ENCODE results near the gene ANKRD60.

The ANKRD60 gene, protein sequence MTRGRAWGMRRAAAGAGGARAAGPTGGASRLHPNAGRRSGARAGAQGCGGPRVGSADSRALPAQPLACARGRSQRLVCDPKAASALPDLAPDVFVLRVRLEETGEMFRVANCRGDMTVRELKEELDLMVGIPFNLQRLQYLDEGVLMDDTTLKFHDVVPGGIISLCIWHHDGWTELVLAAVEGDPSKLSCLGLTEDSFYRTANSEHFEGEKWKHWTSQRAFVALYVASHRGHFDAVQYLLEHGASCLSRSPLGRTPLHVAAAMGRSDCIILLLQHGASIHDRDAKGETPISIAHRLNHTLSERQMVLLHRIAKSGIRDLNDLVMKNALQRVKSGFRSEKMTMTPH

GRCh38 chr20:58228484-58229197, at the start of gene ANKRD60:
TSS of gene ANKRD60 (minus strand) at chr20:58228653. CDS start at chr20:58228653, 0 bp downstream.
- peak; percentile 61 for DNase-seq

- DNase-seq: no peak
Observed at GRCh38 chr20:58277578-58278472, 49.4 kb upstream of the ANKRD60 start.

- DNase-seq: no peak
Observed at GRCh38 chr20:58277107-58277506, 48.7 kb upstream of the ANKRD60 start.

DNA sequence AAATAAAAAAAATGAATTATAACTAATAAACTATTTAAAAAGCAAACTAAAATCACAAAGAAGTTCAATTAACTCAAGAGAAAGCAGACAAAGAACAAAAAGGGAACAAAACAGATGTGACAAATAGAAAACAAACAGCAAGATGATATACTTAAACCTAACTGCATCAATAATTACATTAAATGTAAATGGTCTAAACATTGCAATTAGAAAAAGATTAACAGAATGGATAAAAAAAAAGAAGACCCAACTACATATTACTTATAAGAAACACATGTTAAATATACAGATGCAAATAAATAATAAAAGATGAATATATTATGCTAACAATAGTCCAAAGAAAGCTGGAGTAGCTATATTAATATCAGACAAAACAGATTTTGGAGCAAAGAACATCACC, 45.9 kb upstream of the ANKRD60 start:
- DNase-seq: no peak

DNA sequence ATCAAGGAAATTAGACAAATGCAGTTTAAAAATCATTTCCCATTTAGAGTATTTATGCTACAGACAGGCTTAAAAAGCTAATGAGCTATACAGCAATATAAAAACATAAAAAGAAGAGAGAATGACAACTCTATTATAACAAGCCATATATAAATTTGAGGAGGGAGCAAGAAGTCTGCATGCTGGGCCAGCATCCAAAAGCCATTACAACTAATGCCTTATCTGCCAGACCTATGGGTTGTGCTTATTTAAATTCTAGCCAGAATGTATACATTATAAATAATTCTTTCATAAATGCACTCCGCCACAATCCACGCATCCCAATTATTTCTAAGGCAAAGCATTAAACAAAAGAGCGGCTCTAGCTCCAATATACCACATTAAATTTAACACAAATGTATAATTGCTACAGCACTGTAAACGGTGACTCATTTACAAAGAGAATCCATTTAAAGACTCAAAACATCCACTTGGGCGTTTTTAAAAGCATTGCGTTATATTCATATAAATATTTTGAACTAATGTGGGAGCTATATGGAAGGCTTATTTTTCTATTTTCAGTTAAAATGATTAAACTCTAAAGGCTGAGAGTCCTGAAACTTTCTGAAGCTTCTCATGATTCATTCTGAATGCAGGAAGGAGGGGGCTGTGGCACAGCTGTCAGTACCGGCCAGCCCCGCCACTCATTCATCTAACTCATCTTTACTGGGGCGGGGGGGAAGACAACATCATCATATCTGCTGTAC, 43.3 kb upstream of the ANKRD60 start:
- DNase-seq: no peak

DNA sequence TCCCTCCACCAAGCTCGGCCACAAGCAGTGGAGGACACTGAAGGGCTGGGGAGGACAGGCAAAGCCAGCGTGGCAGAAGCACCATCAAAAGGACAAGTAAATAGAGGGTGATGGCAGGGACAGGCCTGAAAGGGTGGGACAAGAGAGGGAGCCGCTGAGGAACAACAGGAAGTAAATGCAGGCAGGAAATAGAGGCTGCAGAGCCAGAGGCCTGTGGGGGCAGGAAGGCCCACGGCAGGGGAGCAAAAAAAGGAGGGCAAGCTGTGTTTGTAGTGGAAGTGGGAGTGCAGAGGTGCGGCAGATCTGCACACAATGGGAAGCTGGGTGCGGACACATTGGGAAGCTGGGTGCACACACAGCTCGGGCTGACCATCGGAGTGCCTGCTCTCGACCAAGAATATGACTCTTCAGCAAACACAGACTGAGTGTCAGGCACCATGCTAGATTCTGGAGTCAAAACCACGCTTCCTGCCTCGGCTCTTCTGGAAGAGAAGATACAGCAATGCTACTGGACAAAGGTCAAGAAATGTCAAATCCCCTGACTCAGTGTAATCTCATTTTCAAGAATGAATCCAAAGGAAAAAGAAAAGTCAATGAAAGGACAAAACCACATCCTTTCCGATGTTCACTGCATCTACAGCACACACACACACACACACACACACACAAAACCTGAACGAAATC, 40.6 kb upstream of the ANKRD60 start:
- DNase-seq: no peak

DNA sequence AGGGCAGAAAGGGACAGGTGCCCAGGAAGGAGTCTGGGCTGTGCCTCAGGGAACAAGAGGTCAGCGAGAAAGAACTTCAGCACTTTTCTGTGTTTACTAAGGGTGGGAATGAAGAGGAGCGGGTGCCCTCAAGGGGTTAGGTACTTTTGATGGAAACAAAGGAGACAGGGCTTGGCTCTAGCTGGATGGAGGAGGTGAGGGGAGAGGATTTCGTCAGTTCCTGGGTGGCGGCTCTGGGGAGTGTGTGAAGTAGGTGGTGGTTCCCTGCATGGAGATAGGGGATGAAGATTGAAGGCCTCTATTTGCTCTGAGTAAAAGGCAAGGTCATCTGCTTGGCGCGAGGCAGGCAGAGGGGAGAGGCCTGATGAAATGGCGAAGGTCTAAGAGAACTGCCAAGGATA, 40.0 kb upstream of the ANKRD60 start:
- no peak for DNase-seq

GRCh38 chr20:58267389-58268215, 39.1 kb upstream of the ANKRD60 start:
- no peak for DNase-seq

DNA sequence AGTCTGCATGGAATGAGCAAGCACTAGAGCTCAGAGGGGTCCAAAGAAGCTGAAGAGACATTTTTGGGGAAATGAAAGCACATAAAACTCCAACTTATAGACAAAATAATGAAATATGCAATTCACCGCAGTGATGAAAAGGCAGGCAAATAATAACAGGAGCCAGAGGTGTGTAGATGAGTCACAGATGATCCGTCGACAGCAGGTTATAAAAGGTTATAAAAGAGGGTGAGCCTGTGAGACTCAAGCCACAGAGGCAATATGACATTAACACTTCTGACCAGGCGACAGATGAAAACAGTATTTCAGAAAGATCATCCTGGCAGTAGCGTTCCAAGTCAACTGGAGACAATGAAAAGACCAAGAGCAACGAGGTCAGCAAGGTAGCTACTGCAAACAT, 35.8 kb upstream of the ANKRD60 start:
- no peak for DNase-seq

DNA sequence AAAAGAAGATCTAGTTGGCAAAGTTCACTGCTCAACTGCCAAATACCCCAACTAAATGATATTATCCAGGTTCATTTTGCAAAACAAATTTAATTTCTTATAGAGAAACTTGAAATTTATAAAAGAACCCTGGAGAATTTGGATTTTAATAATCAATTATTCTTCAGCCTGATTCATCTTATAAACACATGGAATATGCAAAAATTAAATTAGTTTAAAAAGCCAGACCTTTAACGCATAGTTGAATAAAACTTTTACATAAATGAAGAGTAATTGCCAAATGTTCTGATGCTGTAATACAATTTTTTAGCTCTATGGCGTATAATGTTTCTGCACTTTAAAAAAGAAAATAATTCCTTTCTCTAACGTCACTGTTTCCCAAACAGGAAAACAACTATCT, 33.2 kb upstream of the ANKRD60 start:
- DNase-seq: no peak

GRCh38 chr20:58260006-58260405, 31.6 kb upstream of the ANKRD60 start:
- DNase-seq: no peak

- no peak for DNase-seq
Observed at GRCh38 chr20:58256842-58257241, 28.4 kb upstream of the ANKRD60 start.

GRCh38 chr20:58256307-58256706, 27.9 kb upstream of the ANKRD60 start:
- DNase-seq: no peak

- no peak for DNase-seq
Observed at GRCh38 chr20:58254890-58255289, 26.4 kb upstream of the ANKRD60 start.

GRCh38 chr20:58251979-58252591, 23.6 kb upstream of the ANKRD60 start:
- DNase-seq: no peak

DNA sequence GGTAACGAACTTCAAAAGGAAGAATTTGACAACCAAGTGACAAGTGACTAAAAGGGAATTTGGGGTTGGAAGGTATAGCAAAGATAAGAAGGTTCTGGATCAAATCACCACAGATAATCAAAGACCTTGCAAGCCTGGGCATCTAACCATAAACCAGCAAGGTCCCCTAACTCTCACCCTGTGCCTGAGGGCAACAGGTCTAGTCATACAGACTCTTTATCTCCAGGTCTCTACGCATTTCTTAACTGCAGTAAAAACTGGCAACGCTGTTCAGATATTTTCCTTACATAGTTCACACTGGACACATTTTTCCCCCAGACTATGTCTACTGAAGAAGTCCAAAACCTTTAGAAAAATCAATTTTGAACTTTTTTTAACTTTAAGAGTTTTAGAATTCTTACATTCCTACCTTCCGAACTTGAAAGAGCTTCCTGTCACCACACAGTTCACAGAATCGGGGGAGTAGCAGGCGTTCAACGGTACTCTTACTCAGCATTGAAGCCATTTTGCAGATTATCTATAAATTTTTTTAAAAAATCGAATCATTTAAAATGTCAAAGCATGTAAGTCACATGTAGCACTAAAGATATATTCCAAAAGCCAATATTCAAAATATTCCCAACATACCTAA, 23.0 kb upstream of the ANKRD60 start:
- DNase-seq: no peak

- no peak for DNase-seq
Observed at GRCh38 chr20:58246346-58246745, 17.9 kb upstream of the ANKRD60 start.

DNA sequence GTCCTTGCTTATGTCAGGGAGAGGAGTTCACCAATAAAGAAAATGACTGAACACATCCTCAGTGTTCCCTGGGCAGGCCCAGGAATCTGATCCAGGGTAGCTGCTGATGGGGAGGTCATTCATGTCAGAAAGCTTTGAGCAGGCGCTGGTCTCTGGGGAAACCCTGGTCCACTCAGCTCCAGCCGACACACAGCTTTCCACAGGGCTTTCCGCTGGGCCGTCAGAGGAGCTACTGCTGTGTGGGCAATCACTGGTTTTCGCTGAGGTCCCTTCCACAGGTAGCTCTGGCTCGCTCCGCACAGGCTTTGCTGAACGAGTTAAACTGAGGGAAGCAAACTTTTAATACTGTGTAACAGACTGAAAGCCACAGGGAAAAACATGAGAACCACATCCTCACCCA, 17.5 kb upstream of the ANKRD60 start:
- no peak for DNase-seq

- DNase-seq: no peak
Observed at GRCh38 chr20:58245181-58245891, 16.9 kb upstream of the ANKRD60 start.
